Caco-2 (cell line): Measurements from ENCODE around the gene ERC2. TPM values are rescaled to one million over a fixed set of nuclear protein-coding genes. Genes with fewer than 3 reads are reported as not detected.

Experiments
- BruUV-seq: library from RNA; stranded (reverse); fragments of 400-500 nt; replicated peaks from 2 replicates; lab custom pipeline; 2021; lab: Mats Ljungman, UMichigan
- CTCF ChIA-PET: fragments of 300-600 bp; sonication (Branson Sonifier 250); formaldehyde crosslinking; loops from one replicate; lab custom pipeline; 2022; ENCODE audit warnings: antibody characterized with exemption; lab: Charles Lee
- POLR2A ChIA-PET: fragments of 300-600 bp; sonication (Branson Sonifier 250); formaldehyde crosslinking; loops from one replicate; lab custom pipeline; 2022; ENCODE audit warnings: antibody characterized with exemption; lab: Charles Lee
- DNase-seq, 2 experiments: peaks; one replicate each; pipeline versions ENCODE4 v3.0.0 to v3.0.0-alpha.2; 2020 to 2022
- H3K27me3 ChIP-seq: replicated peaks from 2 replicates; pipeline ENCODE4 v1.6.0; 2011; ENCODE audit warnings: low read length; ENCODE audit not compliant: control insufficient read depth, insufficient read depth
- H3K36me3 ChIP-seq: 2 replicates; pipeline ENCODE4 v1.5.1; 2011; ENCODE audit warnings: low read length; ENCODE audit not compliant: control insufficient read depth, insufficient read depth
- H3K4me1 ChIP-seq: fragments of 250-450 bp; sonication (Bioruptor Pico); 2 replicates; pipeline ENCODE4 v1.5.1; 2020; ENCODE audit warnings: mild to moderate bottlenecking
- H3K4me3 ChIP-seq: 2 replicates; pipeline ENCODE4 v1.5.1; 2011; ENCODE audit warnings: low read depth, mild to moderate bottlenecking, control low read depth, low read length
- H3K9me3 ChIP-seq: fragments of 250-450 bp; sonication (Bioruptor Pico); 2 replicates; pipeline ENCODE4 v1.5.1; 2020; ENCODE audit warnings: mild to moderate bottlenecking, moderate library complexity
- H3K27ac Mint-ChIP-seq: one replicate; pipeline ENCODE4 v1.8.0; 2022; ENCODE audit warnings: mixed read lengths; ENCODE audit not compliant: unreplicated experiment
- H3K27me3 Mint-ChIP-seq: one replicate; pipeline ENCODE4 v1.8.0; 2022; ENCODE audit warnings: mixed read lengths; ENCODE audit not compliant: insufficient read depth, unreplicated experiment
- H3K36me3 Mint-ChIP-seq: one replicate; pipeline ENCODE4 v1.8.0; 2022; ENCODE audit warnings: mild to moderate bottlenecking, mixed read lengths; ENCODE audit not compliant: insufficient read depth, unreplicated experiment
- H3K4me1 Mint-ChIP-seq: one replicate; pipeline ENCODE4 v1.8.0; 2022; ENCODE audit warnings: low read depth, mixed read lengths; ENCODE audit not compliant: unreplicated experiment
- H3K4me3 Mint-ChIP-seq: one replicate; pipeline ENCODE4 v1.8.0; 2022; ENCODE audit warnings: mild to moderate bottlenecking, moderate library complexity, mixed read lengths; ENCODE audit not compliant: unreplicated experiment
- H3K9me3 Mint-ChIP-seq: one replicate; pipeline ENCODE4 v1.8.0; 2022; ENCODE audit warnings: mixed read lengths; ENCODE audit not compliant: unreplicated experiment
- intact Hi-C: fragments of 100-400 bp; cut with micrococcal nuclease; formaldehyde crosslinking; loops from one replicate; pipeline ENCODE4 v1.10.0; 2022; ENCODE audit not compliant: unreplicated experiment
- total RNA-seq: library from RNA; stranded (reverse); gene quantifications from 2 replicates; pipeline ENCODE4 v1.2.3, GENCODE V29; 2022
- TF ChIP-seq, protein P1 (sequence below), 2 experiments: fragments of 200-600 bp in 1 of 2; IDR thresholded peaks; 1 replicate in 1 of 2; 2 replicates in 1 of 2; pipeline versions ENCODE4 v1.5.1 to v1.8.0; 2011 to 2022; ENCODE audit warnings: antibody characterized with exemption in 1 of 2, control low read depth in 1 of 2, inconsistent platforms in 1 of 2, low read depth in 1 of 2, low read length in 1 of 2, mild to moderate bottlenecking in 1 of 2, moderate library complexity in 1 of 2; ENCODE audit not compliant: insufficient read depth in 1 of 2, severe bottlenecking in 1 of 2, unreplicated experiment in 1 of 2

The ERC2 gene
- total RNA-seq, 1 experiment from 2014 or later = 0.54 TPM

DNA sequence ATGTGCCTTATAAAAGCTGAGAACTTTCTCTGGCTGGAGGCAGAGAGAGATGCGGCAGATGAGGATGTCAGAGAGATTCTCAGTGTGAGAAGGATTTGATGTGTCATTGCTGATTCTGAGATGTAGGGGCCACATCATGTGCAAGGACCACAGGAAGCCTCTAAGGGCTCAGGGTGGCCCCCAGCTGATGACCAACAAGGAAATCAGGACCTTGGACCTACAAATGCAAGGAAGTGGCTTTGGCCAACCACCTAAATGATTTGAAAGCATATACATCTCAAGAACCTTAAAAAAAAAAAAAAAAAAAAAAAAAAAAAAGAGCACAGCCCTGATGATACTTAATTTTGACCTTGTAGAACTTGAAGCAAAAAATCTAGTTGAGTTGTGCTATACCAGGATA is 282.4 kb downstream of the ERC2 start:
- no peaks in the 10 kb centered on the region for H3K9me3 Mint-ChIP-seq
- ChIA-PET CTCF (no interaction called here), POLR2A (no interaction called here)
- no peaks in the 10 kb centered on the region for H3K36me3 Mint-ChIP-seq
- no TSS peak for BruUV-seq
- DNase-seq = no peak
- intact Hi-C loops = no loop called here
- no peak overlapping the region for H3K4me3 Mint-ChIP-seq
- H3K4me1 ChIP-seq = no peaks in the 10 kb centered on the region
- no peaks in the 10 kb centered on the region for H3K27me3 Mint-ChIP-seq
- no peaks in the 10 kb centered on the region for H3K9me3 ChIP-seq
- TF ChIP-seq, protein P1, sequence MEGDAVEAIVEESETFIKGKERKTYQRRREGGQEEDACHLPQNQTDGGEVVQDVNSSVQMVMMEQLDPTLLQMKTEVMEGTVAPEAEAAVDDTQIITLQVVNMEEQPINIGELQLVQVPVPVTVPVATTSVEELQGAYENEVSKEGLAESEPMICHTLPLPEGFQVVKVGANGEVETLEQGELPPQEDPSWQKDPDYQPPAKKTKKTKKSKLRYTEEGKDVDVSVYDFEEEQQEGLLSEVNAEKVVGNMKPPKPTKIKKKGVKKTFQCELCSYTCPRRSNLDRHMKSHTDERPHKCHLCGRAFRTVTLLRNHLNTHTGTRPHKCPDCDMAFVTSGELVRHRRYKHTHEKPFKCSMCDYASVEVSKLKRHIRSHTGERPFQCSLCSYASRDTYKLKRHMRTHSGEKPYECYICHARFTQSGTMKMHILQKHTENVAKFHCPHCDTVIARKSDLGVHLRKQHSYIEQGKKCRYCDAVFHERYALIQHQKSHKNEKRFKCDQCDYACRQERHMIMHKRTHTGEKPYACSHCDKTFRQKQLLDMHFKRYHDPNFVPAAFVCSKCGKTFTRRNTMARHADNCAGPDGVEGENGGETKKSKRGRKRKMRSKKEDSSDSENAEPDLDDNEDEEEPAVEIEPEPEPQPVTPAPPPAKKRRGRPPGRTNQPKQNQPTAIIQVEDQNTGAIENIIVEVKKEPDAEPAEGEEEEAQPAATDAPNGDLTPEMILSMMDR (IDR thresholded peaks at IDR 0.05; ENCODE audit: insufficient read depth in 1 of 2, low read depth in 1 of 2, low read length in 1 of 2, severe bottlenecking in 1 of 2, unreplicated experiment in 1 of 2) = no peak
- H3K27ac Mint-ChIP-seq = no peak overlapping the region
- no peaks in the 10 kb centered on the region for H3K36me3 ChIP-seq
- H3K27me3 ChIP-seq = no peaks in the 10 kb centered on the region
- H3K4me3 ChIP-seq = no peak overlapping the region
- H3K4me1 Mint-ChIP-seq = no peaks in the 10 kb centered on the region

DNA sequence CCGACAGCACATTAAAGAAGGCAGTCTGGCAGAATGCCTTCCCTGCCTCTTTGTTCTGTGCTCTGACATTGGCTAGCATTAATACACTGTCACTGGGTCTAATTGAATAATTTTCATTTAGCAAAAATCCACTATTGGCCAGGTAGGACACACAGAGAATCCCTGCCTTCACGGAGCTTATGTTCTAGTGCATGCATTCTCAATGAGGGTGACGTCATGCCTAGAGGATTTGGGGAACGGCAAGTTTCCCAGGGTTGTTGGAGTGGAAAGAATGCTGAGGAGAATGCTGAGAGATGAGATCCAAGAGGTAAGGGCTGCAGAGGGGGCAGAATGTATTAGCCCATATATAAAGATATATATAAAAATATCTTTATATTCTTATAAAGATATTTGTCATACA is 284.7 kb downstream of the ERC2 start:
- TF ChIP-seq, protein P1 (IDR thresholded peaks at IDR 0.05; ENCODE audit: insufficient read depth in 1 of 2, low read depth in 1 of 2, low read length in 1 of 2, severe bottlenecking in 1 of 2, unreplicated experiment in 1 of 2) = no peak
- H3K27me3 Mint-ChIP-seq = no peaks in the 10 kb centered on the region
- no peak overlapping the region for H3K27ac Mint-ChIP-seq
- H3K36me3 Mint-ChIP-seq = no peaks in the 10 kb centered on the region
- H3K4me3 Mint-ChIP-seq = no peak overlapping the region
- Histone ChIP-seq H3K36me3 (no peaks in the 10 kb centered on the region), H3K4me1 (no peaks in the 10 kb centered on the region), H3K4me3 (no peak overlapping the region), H3K9me3 (no peaks in the 10 kb centered on the region), H3K27me3 (peaks cover 1% of the 10 kb centered on the region; the same call in 1 of the 2 replicates)
- intact Hi-C loops = no loop called here
- H3K4me1 Mint-ChIP-seq = no peaks in the 10 kb centered on the region
- POLR2A ChIA-PET = interaction anchor here (0.7 kb wide), 1 partner anchor 1849 kb away, joined by 3 read pairs; no protein-coding TSS in a partner anchor
- DNase-seq = no peak
- BruUV-seq = no TSS peak
- peaks cover 6% of the 10 kb centered on the region for H3K9me3 Mint-ChIP-seq
- CTCF ChIA-PET = no interaction called here

DNA sequence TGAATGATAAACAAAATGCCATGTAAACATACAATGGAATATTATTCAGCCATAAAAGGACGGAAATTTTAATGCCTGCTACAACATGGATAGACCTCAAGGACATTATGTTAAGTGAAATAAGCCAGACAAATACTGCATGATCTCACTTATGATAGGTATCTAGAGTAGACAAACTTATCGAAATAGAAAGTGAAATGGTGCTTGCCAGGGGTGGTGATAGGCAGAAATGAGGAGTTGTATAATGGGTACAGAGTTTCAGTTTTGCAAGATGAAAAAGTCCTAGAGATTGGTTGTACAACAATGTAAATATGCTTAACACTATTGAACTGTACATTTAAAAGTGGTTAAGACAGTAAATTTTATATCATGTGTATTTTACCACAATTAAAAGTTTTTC is 287.8 kb downstream of the ERC2 start:
- Histone ChIP-seq H3K9me3 (no peaks in the 10 kb centered on the region), H3K4me1 (no peaks in the 10 kb centered on the region), H3K4me3 (no peak overlapping the region), H3K36me3 (no peaks in the 10 kb centered on the region), H3K27me3 (peaks cover 1% of the 10 kb centered on the region; the same call in 1 of the 2 replicates)
- TF ChIP-seq, protein P1 (IDR thresholded peaks at IDR 0.05; ENCODE audit: insufficient read depth in 1 of 2, low read depth in 1 of 2, low read length in 1 of 2, severe bottlenecking in 1 of 2, unreplicated experiment in 1 of 2) = no peak
- no peak for DNase-seq
- Mint-ChIP-seq H3K9me3 (peaks cover 6% of the 10 kb centered on the region), H3K4me1 (no peaks in the 10 kb centered on the region), H3K4me3 (no peak overlapping the region), H3K36me3 (no peaks in the 10 kb centered on the region), H3K27me3 (no peaks in the 10 kb centered on the region), H3K27ac (no peak overlapping the region)
- no TSS peak for BruUV-seq
- intact Hi-C loops = no loop called here
- ChIA-PET POLR2A (no interaction called here), CTCF (no interaction called here)
